Activated T-helper 1 cell treated with anti-CD3 and anti-CD28 coated beads, Interleukin-12 subunit alpha, Interleukin-12 subunit beta, Interleukin-2, Interleukin-4 antibody, amounts not matched to agents 30 ng/mL and 10 ng/mL and 1 ng/mL, durations not matched to agents 14 hours and 24 hours and 36 hours (primary cell): ENCODE measurements around the gene TMEM25. TPM values are rescaled to one million over a fixed set of nuclear protein-coding genes. Genes with fewer than 3 reads are reported as not detected.

Experiments
- DNase-seq: peaks from one replicate; pipeline ENCODE4 v3.0.0; 2021; ENCODE audit warnings: low spot score
- H3K27ac Mint-ChIP-seq: one replicate; pipeline ENCODE4 v1.8.0; 2021; ENCODE audit warnings: mild to moderate bottlenecking, mixed read lengths
- H3K27me3 Mint-ChIP-seq: one replicate; pipeline ENCODE4 v1.8.0; 2022; ENCODE audit warnings: mild to moderate bottlenecking, moderate library complexity, mixed read lengths; ENCODE audit not compliant: insufficient read depth
- H3K36me3 Mint-ChIP-seq: one replicate; pipeline ENCODE4 v1.8.0; 2021; ENCODE audit warnings: low read depth, mixed read lengths
- H3K4me1 Mint-ChIP-seq: one replicate; pipeline ENCODE4 v1.8.0; 2021; ENCODE audit warnings: low read depth, mixed read lengths
- H3K4me3 Mint-ChIP-seq: one replicate; pipeline ENCODE4 v1.8.0; 2021; ENCODE audit warnings: mild to moderate bottlenecking, moderate library complexity, mixed read lengths
- H3K9me3 Mint-ChIP-seq: one replicate; pipeline ENCODE4 v1.8.0; 2021; ENCODE audit warnings: mixed read lengths
- intact Hi-C: fragments of 100-400 bp; cut with micrococcal nuclease; formaldehyde crosslinking; loops from one replicate; pipeline ENCODE4 v1.15.1; 2024
- total RNA-seq: library from RNA; stranded (reverse); gene quantifications from 2 replicates; pipeline ENCODE4 v1.2.3, GENCODE V29; 2022

Gene TMEM25
- total RNA-seq, 1 donor from 2014 or later = 15.0 TPM

- Mint-ChIP-seq H3K9me3 (no peaks in the 10 kb centered on the region), H3K27ac (no peak overlapping the region), H3K4me3 (no peak overlapping the region), H3K27me3 (no peaks in the 10 kb centered on the region), H3K4me1 (no peaks in the 10 kb centered on the region), H3K36me3 (peaks cover 49% of the 10 kb centered on the region)
- intact Hi-C loops = no loop called here
- DNase-seq = no peak
Measured at GRCh38 chr11:118522571-118523072, 8.4 kb upstream of the TMEM25 start.

DNA sequence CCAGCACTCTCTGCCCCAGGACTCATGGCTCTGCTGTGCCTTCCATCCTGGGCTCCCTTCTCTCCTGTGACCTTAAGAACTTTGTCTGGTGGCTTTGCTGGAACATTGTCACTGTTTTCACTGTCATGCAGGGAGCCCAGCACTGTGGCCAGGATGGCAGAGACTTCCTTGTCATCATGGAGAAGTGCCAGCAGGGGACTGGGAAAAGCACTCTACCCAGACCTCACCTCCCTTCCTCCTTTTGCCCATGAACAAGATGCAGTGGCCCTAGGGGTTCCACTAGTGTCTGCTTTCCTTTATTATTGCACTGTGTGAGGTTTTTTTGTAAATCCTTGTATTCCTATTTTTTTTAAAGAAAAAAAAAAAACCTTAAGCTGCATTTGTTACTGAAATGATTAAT lies 6.6 kb upstream of the TMEM25 start:
- DNase-seq = no peak
- H3K9me3 Mint-ChIP-seq = no peaks in the 10 kb centered on the region
- H3K4me1 Mint-ChIP-seq = peaks cover 5% of the 10 kb centered on the region
- peaks cover 49% of the 10 kb centered on the region for H3K36me3 Mint-ChIP-seq
- intact Hi-C loops = no loop called here
- peak overlapping the region; percentile 7 for H3K27ac Mint-ChIP-seq
- H3K27me3 Mint-ChIP-seq = no peaks in the 10 kb centered on the region
- H3K4me3 Mint-ChIP-seq = no peak overlapping the region

GRCh38 chr11:118524757-118525470 lies 6.1 kb upstream of the TMEM25 start:
- peaks cover 11% of the 10 kb centered on the region for H3K4me1 Mint-ChIP-seq
- H3K27me3 Mint-ChIP-seq = no peaks in the 10 kb centered on the region
- intact Hi-C loops = loop anchor here (5.0 kb wide), 1 partner anchor 33 kb away; no protein-coding TSS in a partner anchor
- no peaks in the 10 kb centered on the region for H3K9me3 Mint-ChIP-seq
- DNase-seq = no peak
- peaks cover 46% of the 10 kb centered on the region for H3K36me3 Mint-ChIP-seq
- no peak overlapping the region for H3K4me3 Mint-ChIP-seq
- H3K27ac Mint-ChIP-seq = no peak overlapping the region

DNA sequence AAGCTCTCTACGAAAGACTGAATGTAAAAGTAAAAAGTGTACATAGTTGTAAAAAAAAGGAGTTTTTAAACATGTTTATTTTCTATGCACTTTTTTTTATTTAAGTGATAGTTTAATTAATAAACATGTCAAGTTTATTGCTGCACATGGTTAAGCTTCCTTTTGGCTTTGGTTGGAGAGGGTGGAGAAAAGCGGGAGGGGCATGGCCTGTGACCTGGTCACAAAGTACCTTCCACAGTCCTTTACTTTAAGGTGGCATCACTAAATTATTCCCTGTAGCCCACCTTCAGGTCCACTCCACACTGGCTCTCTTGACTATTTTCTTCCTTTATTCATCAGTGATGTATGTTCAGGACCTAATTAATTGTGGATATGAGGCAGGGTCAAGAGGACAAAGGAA lies 4.3 kb upstream of the TMEM25 start:
- H3K4me1 Mint-ChIP-seq = peaks cover 20% of the 10 kb centered on the region
- H3K4me3 Mint-ChIP-seq = no peak overlapping the region
- H3K27ac Mint-ChIP-seq = no peak overlapping the region
- no peaks in the 10 kb centered on the region for H3K27me3 Mint-ChIP-seq
- H3K9me3 Mint-ChIP-seq = no peaks in the 10 kb centered on the region
- H3K36me3 Mint-ChIP-seq = peaks cover 31% of the 10 kb centered on the region
- no peak for DNase-seq
- intact Hi-C loops = loop anchor here (5.0 kb wide), 1 partner anchor 34 kb away; no protein-coding TSS in a partner anchor

DNA sequence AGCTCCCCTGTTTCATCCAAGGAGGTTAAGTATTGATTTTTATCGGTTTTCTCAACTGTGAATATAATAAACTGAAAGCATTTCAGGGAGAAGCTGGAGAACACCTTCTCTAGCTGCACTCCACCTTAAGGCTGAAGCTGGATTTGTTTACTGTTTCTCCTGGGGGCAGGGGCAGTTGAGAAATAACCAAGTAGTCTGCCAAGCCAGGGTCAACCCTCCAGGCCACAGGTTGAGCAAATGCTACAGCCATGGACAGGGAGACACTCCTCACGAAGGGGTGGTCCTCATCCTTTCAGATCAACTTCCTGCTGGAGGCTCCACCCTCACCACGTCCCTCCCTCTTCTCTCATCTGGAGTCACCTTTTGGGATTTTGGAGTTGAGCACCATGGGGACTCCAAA lies 3.9 kb upstream of the TMEM25 start, which contains the start of gene TTC36:
Gene TTC36, plus strand, starts transcription at position 366 of the 400 bp plus-strand sequence. Its CDS starts 21 bp downstream, at position 387.
- peaks cover 27% of the 10 kb centered on the region for H3K36me3 Mint-ChIP-seq
- H3K4me1 Mint-ChIP-seq = peaks cover 21% of the 10 kb centered on the region
- H3K9me3 Mint-ChIP-seq = no peaks in the 10 kb centered on the region
- no peak within 1 kb of the TSS for H3K27ac Mint-ChIP-seq
- no peaks in the 10 kb centered on the region for H3K27me3 Mint-ChIP-seq
- H3K4me3 Mint-ChIP-seq = peak within 1 kb of the TSS; percentile 0
- DNase-seq = no peak
- intact Hi-C loops = loop anchor here (5.0 kb wide), 1 partner anchor 35 kb away; no protein-coding TSS in a partner anchor

- intact Hi-C loops = loop anchor here (5.0 kb wide), 1 partner anchor 36 kb away; no protein-coding TSS in a partner anchor
- Mint-ChIP-seq H3K36me3 (peaks cover 19% of the 10 kb centered on the region), H3K4me1 (peaks cover 21% of the 10 kb centered on the region), H3K9me3 (no peaks in the 10 kb centered on the region), H3K27ac (no peak overlapping the region), H3K27me3 (no peaks in the 10 kb centered on the region), H3K4me3 (no peak overlapping the region)
- no peak for DNase-seq
Measured at GRCh38 chr11:118528511-118528910, 2.5 kb upstream of the TMEM25 start.

DNA sequence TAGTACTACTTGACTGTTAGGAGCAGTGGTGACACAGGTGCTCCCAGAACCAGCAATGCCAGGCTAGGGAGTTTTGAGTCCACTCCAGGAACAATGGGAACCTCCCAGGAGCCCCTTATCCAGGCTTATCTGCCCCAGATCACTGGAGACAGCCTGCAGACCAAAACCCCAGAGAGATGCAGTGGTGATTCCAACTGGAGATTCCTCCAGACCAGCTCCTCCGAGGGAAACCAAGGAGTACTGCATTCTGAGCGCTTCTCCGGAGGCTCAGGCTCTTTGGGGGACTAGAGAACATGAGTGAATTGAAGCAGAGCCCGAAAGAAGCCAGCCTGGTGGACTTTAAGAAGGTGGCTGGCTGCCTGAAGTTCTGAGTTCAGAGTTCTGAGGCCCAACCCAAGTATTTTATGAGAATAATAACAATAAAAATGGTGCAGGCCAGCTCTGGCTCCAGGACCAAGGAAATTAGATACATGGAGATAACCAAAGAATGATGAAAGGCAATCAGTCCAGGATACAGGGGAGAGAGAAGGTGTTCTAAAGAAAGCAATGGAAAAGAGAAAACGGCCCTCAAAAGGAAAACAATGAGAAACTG lies 1.3 kb upstream of the TMEM25 start:
- peak overlapping the region; percentile 83 for H3K27ac Mint-ChIP-seq
- H3K4me3 Mint-ChIP-seq = peak overlapping the region; percentile 89
- DNase-seq = no peak
- no peaks in the 10 kb centered on the region for H3K27me3 Mint-ChIP-seq
- H3K36me3 Mint-ChIP-seq = peaks cover 11% of the 10 kb centered on the region
- no peaks in the 10 kb centered on the region for H3K9me3 Mint-ChIP-seq
- intact Hi-C loops = loop anchor here (5.0 kb wide), 1 partner anchor 37 kb away; no protein-coding TSS in a partner anchor
- H3K4me1 Mint-ChIP-seq = peaks cover 21% of the 10 kb centered on the region

DNA sequence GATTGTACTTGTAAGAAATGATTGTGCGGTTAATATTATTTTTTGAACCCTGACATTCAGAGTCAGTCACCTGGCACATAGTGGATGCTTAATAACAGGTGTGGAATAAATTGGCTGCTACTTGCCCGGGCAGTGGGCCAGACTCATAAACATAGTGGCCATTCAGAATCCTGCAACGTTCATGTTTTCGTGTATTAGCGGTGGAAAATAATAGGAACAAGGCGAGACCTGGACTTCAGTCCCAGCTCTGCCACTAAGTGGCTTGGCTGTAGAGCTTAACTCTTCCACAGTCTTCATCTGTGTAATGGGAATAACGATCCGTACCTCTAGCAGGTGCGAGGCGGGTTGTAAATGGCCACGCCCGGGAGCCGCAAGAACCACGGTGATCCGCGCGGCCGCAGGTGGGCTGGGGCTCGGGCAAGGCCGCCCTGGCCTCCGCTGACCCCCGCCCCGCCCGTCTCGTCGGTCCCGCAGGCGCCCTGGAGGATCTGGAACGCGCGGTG lies 761 bp upstream of the TMEM25 start:
- H3K4me1 Mint-ChIP-seq = peaks cover 21% of the 10 kb centered on the region
- peak overlapping the region; percentile 89 for H3K4me3 Mint-ChIP-seq
- intact Hi-C loops = no loop called here
- peak overlapping the region; percentile 83 for H3K27ac Mint-ChIP-seq
- H3K36me3 Mint-ChIP-seq = peaks cover 8% of the 10 kb centered on the region
- no peak for DNase-seq
- H3K27me3 Mint-ChIP-seq = no peaks in the 10 kb centered on the region
- no peaks in the 10 kb centered on the region for H3K9me3 Mint-ChIP-seq

DNA sequence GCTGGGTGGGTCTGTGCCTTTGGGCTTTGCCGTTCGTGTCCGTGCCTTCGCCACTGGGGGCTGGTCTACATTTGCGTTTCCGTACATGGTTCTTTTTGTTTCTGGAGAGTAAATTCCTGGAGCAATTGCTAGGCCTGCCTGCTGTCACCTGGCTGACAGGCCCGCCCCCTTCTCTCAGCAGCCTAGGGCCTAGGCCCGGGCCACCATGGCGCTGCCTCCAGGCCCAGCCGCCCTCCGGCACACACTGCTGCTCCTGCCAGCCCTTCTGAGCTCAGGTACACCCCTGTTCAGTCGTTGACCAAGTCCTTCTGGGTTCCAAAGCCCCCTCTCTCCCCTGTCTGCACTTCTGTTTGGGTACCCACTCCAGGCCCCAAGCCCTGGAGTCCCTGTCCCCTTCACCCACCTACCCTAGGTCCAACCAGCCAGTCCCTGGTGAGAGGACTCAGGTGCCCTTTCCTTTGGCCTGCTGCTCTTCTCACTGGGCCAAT lies 649 bp downstream of the TMEM25 start:
- Mint-ChIP-seq H3K4me3 (peak overlapping the region; percentile 89), H3K36me3 (peaks cover 6% of the 10 kb centered on the region), H3K9me3 (no peaks in the 10 kb centered on the region), H3K27ac (peak overlapping the region; percentile 88), H3K4me1 (peaks cover 21% of the 10 kb centered on the region), H3K27me3 (no peaks in the 10 kb centered on the region)
- DNase-seq = no peak
- intact Hi-C loops = loop anchor here (1.0 kb wide), 2 partner anchors 35 to 95 kb away; partner anchors contain the start of gene KMT2A

- H3K4me1 Mint-ChIP-seq = peaks cover 21% of the 10 kb centered on the region
- H3K27ac Mint-ChIP-seq = no peak overlapping the region
- no peaks in the 10 kb centered on the region for H3K27me3 Mint-ChIP-seq
- intact Hi-C loops = no loop called here
- peaks cover 6% of the 10 kb centered on the region for H3K36me3 Mint-ChIP-seq
- DNase-seq = no peak
- H3K9me3 Mint-ChIP-seq = no peaks in the 10 kb centered on the region
- H3K4me3 Mint-ChIP-seq = peak overlapping the region; percentile 89
Measured at GRCh38 chr11:118532091-118532490, 1.1 kb downstream of the TMEM25 start.

DNA sequence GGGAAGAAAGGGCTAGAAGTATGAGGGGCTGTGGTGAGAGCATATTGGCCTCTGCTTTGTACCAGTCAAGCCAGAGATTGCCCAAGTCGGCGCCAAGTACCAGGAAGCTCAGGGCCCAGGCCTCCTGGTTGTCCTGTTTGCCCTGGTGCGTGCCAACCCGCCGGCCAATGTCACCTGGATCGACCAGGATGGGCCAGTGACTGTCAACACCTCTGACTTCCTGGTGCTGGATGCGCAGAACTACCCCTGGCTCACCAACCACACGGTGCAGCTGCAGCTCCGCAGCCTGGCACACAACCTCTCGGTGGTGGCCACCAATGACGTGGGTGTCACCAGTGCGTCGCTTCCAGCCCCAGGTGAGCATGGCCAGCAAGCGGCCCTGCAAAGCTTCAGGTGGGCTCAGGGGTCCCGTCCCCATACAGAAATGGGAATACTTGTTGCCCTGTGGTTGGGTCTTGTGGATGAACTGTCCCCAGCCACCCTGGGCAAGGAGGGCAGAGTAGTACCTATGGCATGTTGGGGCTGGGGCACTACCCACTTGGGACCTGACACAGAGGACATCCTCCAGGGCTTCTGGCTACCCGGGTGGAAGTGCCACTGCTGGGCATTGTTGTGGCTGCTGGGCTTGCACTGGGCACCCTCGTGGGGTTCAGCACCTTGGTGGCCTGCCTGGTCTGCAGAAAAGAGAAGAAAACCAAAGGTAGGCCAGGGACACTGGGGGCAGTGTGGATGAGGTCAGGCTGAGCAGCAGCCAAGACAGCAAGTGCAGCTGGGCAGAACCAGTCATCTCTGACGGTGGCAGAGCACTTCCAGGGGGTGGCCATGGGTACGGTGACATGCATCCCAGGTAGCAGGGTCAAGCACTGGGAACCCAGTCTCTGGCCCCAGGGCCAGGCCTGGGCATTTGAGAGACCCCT lies 2.1 kb downstream of the TMEM25 start:
- Mint-ChIP-seq H3K36me3 (peaks cover 6% of the 10 kb centered on the region), H3K4me3 (no peak overlapping the region), H3K27ac (no peak overlapping the region), H3K4me1 (peaks cover 21% of the 10 kb centered on the region), H3K9me3 (no peaks in the 10 kb centered on the region), H3K27me3 (no peaks in the 10 kb centered on the region)
- DNase-seq = no peak
- intact Hi-C loops = no loop called here
